ENCODE measurements around the gene BOLA2.
"Not testable (repeated sequence)": the region's sequence is repeated elsewhere in the genome, so short reads cannot be mapped to it uniquely, and the experiment has no call there.

The BOLA2 gene

GRCh38 chr16:29454269-29454668, at the start of gene BOLA2, which contains the start of gene SLX1B:
TSS of gene BOLA2 (minus strand) at chr16:29454351. CDS start at chr16:29454253, 98 bp downstream.
TSS of gene SLX1B (plus strand) at chr16:29454533.
- DNase-seq: not testable (repeated sequence)

DNA sequence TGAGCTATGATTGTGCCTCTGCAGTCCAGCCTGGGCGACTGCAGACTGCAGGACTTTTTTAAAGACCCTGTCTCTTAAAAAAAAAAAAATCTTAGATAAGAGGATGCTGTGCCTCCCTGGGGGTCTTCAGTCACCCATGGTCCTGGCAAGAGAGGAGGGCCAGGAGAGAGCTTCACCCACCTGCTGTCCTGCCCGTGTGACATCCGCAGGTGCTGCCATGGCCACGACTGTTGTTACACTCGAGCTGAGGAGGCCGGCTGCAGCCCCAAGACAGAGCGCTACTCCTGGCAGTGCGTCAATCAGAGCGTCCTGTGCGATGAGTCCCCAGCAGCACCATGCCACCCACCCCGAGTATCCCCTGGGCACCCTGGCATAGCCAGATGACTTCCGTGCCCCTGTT, 28.1 kb upstream of the BOLA2 start:
- not testable (repeated sequence) for DNase-seq

DNA sequence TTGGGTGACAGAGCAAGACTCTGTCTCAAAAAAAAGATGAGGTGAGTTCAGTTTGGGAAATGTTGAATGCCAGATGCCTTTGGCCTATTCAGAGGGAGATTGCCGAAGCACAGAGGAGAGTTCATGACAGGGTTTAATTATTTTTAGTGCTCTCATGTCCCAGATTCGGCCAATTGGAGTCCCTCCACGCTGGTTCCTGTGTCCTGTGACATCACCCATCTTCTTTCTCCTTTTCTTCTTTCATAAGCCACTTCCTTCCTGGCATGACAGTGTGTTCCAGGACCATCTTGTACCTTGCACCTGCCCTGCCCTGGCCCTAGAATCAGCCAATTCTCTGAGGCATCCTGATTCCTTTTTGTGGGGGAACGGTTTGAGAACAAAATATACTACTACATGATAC, 17.9 kb upstream of the BOLA2 start:
- DNase-seq: not testable (repeated sequence)

- DNase-seq: not testable (repeated sequence)
Observed at GRCh38 chr16:29469660-29470059, 15.5 kb upstream of the BOLA2 start.

DNA sequence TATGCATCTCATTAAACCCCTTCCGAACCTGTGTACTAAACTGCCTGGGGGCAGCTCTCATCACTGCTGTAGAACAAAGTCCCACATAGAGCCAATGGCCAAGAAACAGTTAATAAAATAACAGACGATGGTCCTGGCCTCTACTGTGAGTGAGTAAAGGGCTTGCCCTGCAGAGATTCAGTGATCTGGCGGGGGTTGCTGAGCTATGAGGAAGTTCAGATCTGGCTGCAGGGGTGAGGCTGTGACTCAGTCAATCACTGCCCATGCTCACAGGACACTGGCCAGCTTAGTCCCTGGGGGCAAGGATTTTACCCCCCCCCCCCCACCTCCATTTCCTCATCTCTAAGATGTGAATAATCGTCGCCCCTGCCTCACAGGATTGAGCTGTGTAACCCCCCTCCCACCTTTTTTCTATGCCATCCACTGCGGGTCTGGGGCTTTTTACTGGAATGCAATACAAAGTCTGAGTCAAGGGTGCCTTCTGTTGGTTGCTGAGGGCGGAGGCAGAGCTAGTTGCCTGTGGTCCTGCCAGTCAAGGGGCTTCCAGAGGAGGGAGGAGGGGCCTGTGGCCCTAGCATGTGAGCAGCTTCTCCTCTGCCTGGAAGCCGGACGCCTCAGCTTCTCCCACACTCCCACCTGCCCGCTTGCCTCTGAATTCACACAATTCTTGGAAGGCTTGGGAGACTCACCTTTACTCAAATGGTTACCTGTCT, 13.7 kb upstream of the BOLA2 start:
- DNase-seq: not testable (repeated sequence)

DNA sequence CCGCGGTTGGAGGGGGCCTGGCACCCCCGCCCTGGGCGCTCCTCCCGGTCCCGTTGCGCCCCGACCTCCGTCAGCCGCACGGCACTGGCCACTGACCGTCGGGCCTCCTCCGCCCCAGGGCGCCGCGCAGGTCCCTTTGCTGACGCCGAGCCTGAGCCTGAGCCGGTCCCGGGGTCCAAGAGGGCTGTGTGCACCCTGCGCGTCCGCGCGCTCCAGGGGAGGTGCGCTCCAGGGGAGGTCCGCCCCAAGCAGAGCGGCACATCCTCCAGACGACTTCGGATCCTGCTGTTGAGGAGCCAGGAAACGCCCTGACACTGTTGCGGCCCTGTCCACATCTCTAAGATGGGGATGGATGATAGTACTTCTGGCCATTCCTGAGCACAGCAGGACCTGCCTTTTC, 12.8 kb upstream of the BOLA2 start:
- DNase-seq: not testable (repeated sequence)

- DNase-seq: not testable (repeated sequence)
Observed at GRCh38 chr16:29465985-29466824, 12.1 kb upstream of the BOLA2 start.

DNA sequence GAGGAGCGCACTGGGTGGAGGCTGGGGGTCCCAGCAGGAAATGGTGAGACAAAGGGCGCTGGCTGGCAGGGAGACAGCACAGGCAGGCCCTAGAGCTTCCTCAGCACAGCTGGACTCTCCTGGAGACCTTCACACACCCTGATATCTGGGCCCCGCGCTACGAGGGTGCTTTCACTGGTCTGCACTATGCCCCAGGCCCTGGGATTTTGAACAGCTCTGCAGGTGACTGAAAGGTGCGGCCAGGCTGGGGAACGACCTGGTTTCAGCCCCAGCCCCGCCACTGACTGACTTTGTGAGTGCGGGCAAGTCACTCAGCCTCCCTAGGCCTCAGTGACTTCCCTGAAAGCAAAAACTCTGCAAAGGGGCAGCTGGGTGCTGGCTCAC, 6.5 kb upstream of the BOLA2 start:
- not testable (repeated sequence) for DNase-seq

DNA sequence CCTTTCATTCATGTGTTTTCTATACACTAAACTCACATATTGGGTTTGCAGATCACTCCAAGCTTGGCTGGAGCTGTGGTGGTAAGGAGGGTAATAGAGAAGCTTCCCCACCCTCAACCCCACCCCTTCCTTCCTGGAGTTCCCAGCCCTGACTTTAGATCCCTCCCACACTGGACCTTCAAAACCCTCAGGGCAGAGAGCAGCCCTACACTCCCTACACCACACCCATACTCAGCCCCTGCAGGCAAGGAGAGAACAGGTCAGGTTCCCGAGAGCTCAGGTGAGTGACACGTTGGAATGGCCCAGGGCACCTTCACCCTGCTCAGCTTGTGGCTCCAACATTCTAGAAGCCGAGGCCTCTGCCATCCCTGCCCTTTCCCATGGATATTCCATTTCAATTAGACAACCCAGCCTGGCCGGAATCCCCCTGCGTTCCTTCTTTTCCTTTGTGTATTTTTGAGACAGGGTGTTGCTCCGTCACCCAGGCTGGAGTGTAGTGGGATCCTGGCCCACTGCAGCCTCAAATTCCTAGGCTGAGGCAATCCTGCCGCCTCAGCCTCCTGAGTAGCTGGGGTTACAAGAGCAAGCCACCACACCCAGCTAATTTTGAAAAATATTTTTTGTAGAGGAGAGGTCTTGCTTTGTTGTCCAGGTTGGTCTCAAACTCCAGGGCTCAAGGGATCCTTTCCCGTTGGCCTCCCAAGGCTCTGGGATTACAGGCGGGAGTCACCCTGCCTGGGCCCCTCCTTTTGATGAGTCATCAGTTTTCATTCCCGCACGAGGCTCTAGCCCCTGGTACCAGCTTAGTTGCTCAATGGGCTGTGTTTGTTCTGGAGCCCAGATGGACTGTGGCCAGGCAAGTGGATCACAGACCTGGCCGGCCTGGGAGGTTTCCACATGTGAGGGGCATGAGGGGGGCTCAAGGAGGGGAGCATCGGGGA, 5.8 kb upstream of the BOLA2 start, which contains the start of gene SULT1A4:
Gene SULT1A4 (plus strand): TSS at position 208 of the 941 bp plus-strand sequence. CDS start 1,473 bp downstream, outside the sequence.
- not testable (repeated sequence) for DNase-seq

GRCh38 chr16:29457660-29458059, 3.5 kb upstream of the BOLA2 start:
- DNase-seq: not testable (repeated sequence)

DNA sequence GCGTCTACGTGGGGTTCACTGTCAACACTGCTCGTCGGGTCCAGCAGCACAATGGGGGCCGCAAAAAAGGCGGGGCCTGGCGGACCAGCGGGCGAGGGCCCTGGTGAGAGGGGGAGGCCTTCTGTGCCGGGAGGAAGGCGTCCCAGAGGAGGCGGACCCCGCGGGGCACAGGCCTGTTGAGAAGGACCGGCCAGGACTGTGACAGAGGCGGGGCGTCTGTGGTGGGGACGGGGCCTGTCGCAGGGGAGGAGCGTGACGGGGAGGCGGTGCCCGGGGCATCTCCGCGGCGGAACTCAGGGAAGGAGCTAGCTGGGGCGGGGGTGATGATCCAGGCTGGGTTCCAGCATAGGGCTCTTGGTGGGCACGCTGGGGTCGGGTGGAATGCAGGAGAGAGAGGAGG, 677 bp upstream of the BOLA2 start:
- DNase-seq: not testable (repeated sequence)

DNA sequence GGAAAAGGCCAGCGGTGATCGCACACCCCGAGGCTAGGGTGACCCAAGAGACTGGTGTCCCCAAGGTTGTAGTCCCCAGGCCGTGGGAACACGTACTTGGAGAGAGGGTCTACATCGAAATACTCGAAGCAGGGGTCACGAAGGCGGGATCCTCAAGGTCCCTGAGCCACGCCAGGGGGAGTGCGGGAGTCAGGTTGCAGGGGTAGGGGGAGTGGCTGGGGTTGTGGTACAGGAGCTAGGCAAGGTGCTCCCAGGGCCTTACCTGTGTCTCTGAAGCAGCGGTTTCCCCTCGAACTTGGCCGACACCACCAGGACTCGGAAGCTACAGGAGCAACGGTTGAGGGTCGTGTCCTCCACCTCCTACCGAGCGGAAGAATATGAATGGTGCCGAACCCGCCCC, 397 bp downstream of the BOLA2 start:
- DNase-seq: not testable (repeated sequence)

DNA sequence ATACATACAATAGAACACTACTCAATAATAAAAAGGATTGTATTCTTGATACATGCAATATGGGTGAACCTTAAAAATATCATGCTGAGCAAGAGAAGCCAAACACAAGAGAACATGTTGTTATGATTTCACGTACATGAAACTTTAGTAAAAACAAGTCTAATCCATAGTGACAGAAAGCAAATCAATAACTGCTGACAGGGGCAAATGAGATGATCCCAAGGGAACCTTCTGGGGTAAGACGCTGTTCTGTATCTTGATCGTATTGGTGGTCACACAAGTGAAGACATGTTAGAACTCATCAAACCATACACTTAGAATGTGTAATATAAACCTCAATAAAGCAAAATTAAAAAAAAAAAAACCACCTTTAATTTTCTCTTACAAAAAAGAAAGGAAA, 28.8 kb downstream of the BOLA2 start:
- DNase-seq: not testable (repeated sequence)

GRCh38 chr16:29423587-29423986, 30.6 kb downstream of the BOLA2 start:
- not testable (repeated sequence) for DNase-seq

- DNase-seq: not testable (repeated sequence)
Observed at GRCh38 chr16:29405249-29405648, 48.9 kb downstream of the BOLA2 start.
